Left lung (tissue), 10 donors: ENCODE data around the gene RASGRP1. TPM values are rescaled to one million over a fixed set of nuclear protein-coding genes. Genes with fewer than 3 reads are reported as not detected.
A peak's percentile ranks its signal among the peaks of the same experiment; 100 is the strongest.

Source experiments
- ATAC-seq: fragments of 200-7000 bp; cut with Tn5 transposase; one replicate; pipeline ENCODE4 v1.9.1; 2020; ENCODE audit warnings: moderate library complexity
- DNase-seq, 4 donors: peaks; one replicate each; pipeline ENCODE4 v3.0.0-alpha.2; 2013 to 2020
- H3K27ac ChIP-seq, 2 donors: fragments of 200-600 bp; sonication (generic) in 1 of 2; one replicate each; pipeline versions ENCODE4 v1.5.0 to v1.8.0; 2020 to 2021
- H3K27me3 ChIP-seq, 2 donors: fragments of 200-600 bp; sonication (generic) in 1 of 2; one replicate each; pipeline versions ENCODE4 v1.5.0 to v1.8.0; 2020 to 2021
- H3K36me3 ChIP-seq, 2 donors: fragments of 200-600 bp; sonication (generic) in 1 of 2; one replicate each; pipeline versions ENCODE4 v1.5.0 to v1.8.0; 2020 to 2021
- H3K4me1 ChIP-seq, 2 donors: fragments of 200-600 bp; one replicate each; pipeline ENCODE4 v1.8.0; 2021
- H3K4me3 ChIP-seq, 2 donors: fragments of 200-600 bp; sonication (generic) in 1 of 2; one replicate each; pipeline versions ENCODE4 v1.5.0 to v1.8.0; 2020 to 2021; ENCODE audit warnings: mild to moderate bottlenecking in 1 of 2
- H3K9me3 ChIP-seq, 2 donors: fragments of 200-600 bp; sonication (generic) in 1 of 2; one replicate each; pipeline versions ENCODE4 v1.5.0 to v1.8.0; 2020 to 2021
- CTCF ChIP-seq, 2 donors: fragments of 200-600 bp; sonication (generic) in 1 of 2; IDR thresholded peaks; one replicate each; pipeline versions ENCODE4 v1.5.0 to v1.8.0; 2021; ENCODE audit warnings: antibody characterized with exemption in 2 of 2
- intact Hi-C, 2 donors: fragments of 100-400 bp; cut with DNase I; formaldehyde crosslinking; loops; one replicate each; pipeline versions ENCODE4 v1.11.2 to v1.14.2; 2022
- polyA plus RNA-seq, 6 donors: library from polyadenylated mRNA; unstranded; fragments of 120-200 nt; gene quantifications; one replicate each; pipeline ENCODE4 v1.2.1, GENCODE V29; 2013; ENCODE audit not compliant: insufficient read length in 6 of 6
- total RNA-seq, 2 donors: library from RNA; stranded (reverse); fragmentation: NEBNext Ultra II Directional; extraction: Animal tissue kit (Norgen Biotek cat#: 25700); gene quantifications; one replicate each; pipeline ENCODE4 v1.2.1, GENCODE V29; 2021
- donor health status: DM: no; HTN: yes; CAD: no.
- donor health status: DM: no; HTN: no; CAD: no.

The RASGRP1 gene
- total and polyA plus RNA-seq, 8 donors = 1.2 to 19.2 (median 1.4) TPM

- ATAC-seq = no peak
- Histone ChIP-seq H3K9me3 (no peaks in the 10 kb centered on the region), H3K4me1 (no peaks in the 10 kb centered on the region), H3K27ac (no peak overlapping the region), H3K36me3 (peaks cover 0 to 41% of the 10 kb centered on the region in 2 donors), H3K4me3 (no peak overlapping the region), H3K27me3 (no peaks in the 10 kb centered on the region)
- no peak for DNase-seq
- intact Hi-C loops = loop anchor here in 1 of 2 donors (10.0 kb wide), 1 partner anchor 216 kb away; no protein-coding TSS in a partner anchor
- no peak for TF ChIP-seq CTCF (IDR thresholded peaks at IDR 0.05)
These were observed 85.3 kb downstream of the RASGRP1 start for GRCh38 chr15:38479266-38479665.

GRCh38 chr15:38477637-38478036 is 87.0 kb downstream of the RASGRP1 start:
- ATAC-seq = no peak
- intact Hi-C loops = loop anchor here in 1 of 2 donors (10.0 kb wide), 1 partner anchor 217 kb away; no protein-coding TSS in a partner anchor

GRCh38 chr15:38476120-38476519 is 88.5 kb downstream of the RASGRP1 start:
- no peaks in the 10 kb centered on the region for H3K9me3 ChIP-seq
- intact Hi-C loops = loop anchor here in 1 of 2 donors (10.0 kb wide), 1 partner anchor 219 kb away; no protein-coding TSS in a partner anchor
- H3K27ac ChIP-seq = no peak overlapping the region
- H3K27me3 ChIP-seq = no peaks in the 10 kb centered on the region
- no peak for DNase-seq
- H3K4me3 ChIP-seq = no peak overlapping the region
- ATAC-seq = no peak
- peaks cover 0 to 41% of the 10 kb centered on the region in 2 donors for H3K36me3 ChIP-seq
- H3K4me1 ChIP-seq = no peaks in the 10 kb centered on the region
- TF ChIP-seq CTCF (IDR thresholded peaks at IDR 0.05) = no peak

More at GRCh38 chr15:38477637-38478036, 87.0 kb downstream of the RASGRP1 start:
- Histone ChIP-seq H3K27me3 (no peaks in the 10 kb centered on the region), H3K4me1 (no peaks in the 10 kb centered on the region), H3K36me3 (peaks cover 0 to 51% of the 10 kb centered on the region in 2 donors), H3K4me3 (no peak overlapping the region), H3K9me3 (no peaks in the 10 kb centered on the region), H3K27ac (no peak overlapping the region)
- TF ChIP-seq CTCF (IDR thresholded peaks at IDR 0.05) = no peak
- DNase-seq = no peak

GRCh38 chr15:38475361-38475760 is 89.3 kb downstream of the RASGRP1 start:
- no peaks in the 10 kb centered on the region for H3K27me3 ChIP-seq
- intact Hi-C loops = loop anchor here in 1 of 2 donors (10.0 kb wide), 1 partner anchor 219 kb away; no protein-coding TSS in a partner anchor
- no peaks in the 10 kb centered on the region for H3K4me1 ChIP-seq
- DNase-seq (no peak), ATAC-seq (no peak)
- no peak overlapping the region for H3K4me3 ChIP-seq
- peaks cover 0 to 39% of the 10 kb centered on the region in 2 donors for H3K36me3 ChIP-seq
- no peak overlapping the region for H3K27ac ChIP-seq
- H3K9me3 ChIP-seq = no peaks in the 10 kb centered on the region
- no peak for TF ChIP-seq CTCF (IDR thresholded peaks at IDR 0.05)

- intact Hi-C loops = loop anchor here in 1 of 2 donors (10.0 kb wide), 1 partner anchor 221 kb away; no protein-coding TSS in a partner anchor
- Histone ChIP-seq H3K27me3 (no peaks in the 10 kb centered on the region), H3K9me3 (no peaks in the 10 kb centered on the region), H3K4me1 (no peaks in the 10 kb centered on the region), H3K36me3 (peaks cover 0 to 39% of the 10 kb centered on the region in 2 donors), H3K4me3 (no peak overlapping the region), H3K27ac (no peak overlapping the region)
- DNase-seq (peak in 2 of 4 donors; percentile 35 to 63), ATAC-seq (peak; percentile 99)
- peak; percentile 57 to 58 for TF ChIP-seq CTCF (IDR thresholded peaks at IDR 0.05)
These were observed 90.4 kb downstream of the RASGRP1 start for GRCh38 chr15:38474155-38474757.
